DMS153 (cell line): Measurements from ENCODE around the gene AKNAD1.
"Not testable (repeated sequence)": the region's sequence is repeated elsewhere in the genome, so short reads cannot be mapped to it uniquely, and the experiment has no call there.

Experiments
- DNase-seq: peaks from one replicate; lab custom pipeline; 2025; lab: John Stamatoyannopoulos, UW

AKNAD1 gene

GRCh38 chr1:108785880-108786279 is 71.0 kb downstream of the AKNAD1 start:
- no peak for DNase-seq

GRCh38 chr1:108785264-108785663 is 71.6 kb downstream of the AKNAD1 start:
- DNase-seq: no peak

GRCh38 chr1:108781575-108781944 is 75.3 kb downstream of the AKNAD1 start:
- DNase-seq: not testable (repeated sequence)

GRCh38 chr1:108780937-108781574 is 75.8 kb downstream of the AKNAD1 start:
- peak; percentile 14 for DNase-seq

GRCh38 chr1:108779455-108779854 is 77.4 kb downstream of the AKNAD1 start:
- DNase-seq: no peak

GRCh38 chr1:108777839-108778238 is 79.1 kb downstream of the AKNAD1 start:
- no peak for DNase-seq

GRCh38 chr1:108767708-108768107 is 89.2 kb downstream of the AKNAD1 start:
- no peak for DNase-seq

- no peak for DNase-seq
These were observed 89.8 kb downstream of the AKNAD1 start for GRCh38 chr1:108767115-108767514.
